ENCODE measurements around the gene BACH1.

BACH1 gene

GRCh38 chr21:29384683-29385359, 86.1 kb downstream of the BACH1 start:
- no peak for DNase-seq

GRCh38 chr21:29385934-29386520, 87.3 kb downstream of the BACH1 start:
- no peak for DNase-seq

GRCh38 chr21:29386803-29387202, 88.1 kb downstream of the BACH1 start:
- no peak for DNase-seq

- DNase-seq: no peak
Observed at GRCh38 chr21:29387598-29387997, 88.9 kb downstream of the BACH1 start.

GRCh38 chr21:29389136-29389535, 90.4 kb downstream of the BACH1 start:
- DNase-seq: no peak

GRCh38 chr21:29390778-29391177, 92.1 kb downstream of the BACH1 start:
- no peak for DNase-seq

- no peak for DNase-seq
Observed at GRCh38 chr21:29394051-29394450, 95.3 kb downstream of the BACH1 start.
